PC-3 (cell line): ENCODE results near the gene CRTAC1.
A peak's percentile ranks its signal among the peaks of the same experiment; 100 is the strongest.

Experiments used
- CTCF ChIP-seq: fragments of 300-600 bp; sonication (generic); conservative IDR thresholded peaks from 2 replicates; pipeline ENCODE4 v1.5.1; 2017; ENCODE audit warnings: antibody characterized with exemption, low read depth, mild to moderate bottlenecking, low read length
- EZH2 ChIP-seq: fragments of 300-600 bp; sonication (generic); IDR thresholded peaks from one replicate; pipeline ENCODE4 v1.6.1; 2017; ENCODE audit warnings: antibody characterized with exemption, mild to moderate bottlenecking, low read length; ENCODE audit not compliant: unreplicated experiment
- EZH2phosphoT487 ChIP-seq: fragments of 300-600 bp; sonication (generic); IDR thresholded peaks from 2 replicates; pipeline ENCODE4 v1.6.1; 2018; ENCODE audit warnings: mild to moderate bottlenecking, antibody characterized with exemption, low read length, borderline replicate concordance

GRCh38 chr10:98028168-98028770 is 2.2 kb downstream of the CRTAC1 start:
- TF ChIP-seq CTCF (peak; percentile 65), EZH2 (no peak), EZH2phosphoT487 (no peak)
